NCI-H510A treated with DMSO at 0.1 percent for 48 hours (cell line): ENCODE measurements around the gene RBKS.

Experiments used
- DNase-seq: peaks from one replicate; lab custom pipeline; 2025; lab: John Stamatoyannopoulos, UW

The RBKS gene

DNA sequence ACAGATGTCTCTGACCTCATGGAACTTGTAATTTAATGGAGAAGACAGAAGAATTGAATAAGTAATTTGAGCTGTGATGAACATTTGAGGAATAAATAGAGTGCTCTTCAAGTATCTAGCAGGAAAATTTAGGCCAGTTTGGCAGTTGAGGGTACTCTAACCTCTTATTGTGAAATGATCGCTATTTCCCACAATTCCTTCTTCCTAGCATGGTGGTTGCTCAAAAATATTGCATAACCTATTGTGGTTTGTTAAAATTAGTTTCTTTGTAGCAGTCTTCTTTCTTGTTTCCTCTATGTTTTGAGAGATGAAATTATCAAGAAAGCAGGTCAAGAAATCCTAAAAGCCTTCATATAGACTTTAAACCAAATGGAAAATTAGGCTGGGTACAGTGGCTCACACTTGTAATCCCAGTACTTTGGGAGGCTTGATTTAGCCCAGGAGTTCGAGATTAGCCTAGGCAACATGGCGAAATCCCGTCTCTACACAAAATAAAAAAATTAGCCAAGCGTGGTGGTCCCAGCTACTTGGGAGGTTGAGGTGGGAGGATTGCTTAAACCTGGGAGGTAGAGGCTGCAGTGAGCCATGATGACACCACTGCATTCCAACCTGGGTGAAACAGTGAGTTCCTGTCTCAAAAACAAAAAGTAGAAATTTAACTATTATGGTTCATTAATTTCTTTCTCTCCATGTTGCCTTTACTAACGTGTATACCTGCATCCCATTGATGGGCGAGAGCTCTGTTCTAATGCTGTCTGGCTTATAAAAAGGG, 58.7 kb downstream of the RBKS start:
- DNase-seq = no peak

DNA sequence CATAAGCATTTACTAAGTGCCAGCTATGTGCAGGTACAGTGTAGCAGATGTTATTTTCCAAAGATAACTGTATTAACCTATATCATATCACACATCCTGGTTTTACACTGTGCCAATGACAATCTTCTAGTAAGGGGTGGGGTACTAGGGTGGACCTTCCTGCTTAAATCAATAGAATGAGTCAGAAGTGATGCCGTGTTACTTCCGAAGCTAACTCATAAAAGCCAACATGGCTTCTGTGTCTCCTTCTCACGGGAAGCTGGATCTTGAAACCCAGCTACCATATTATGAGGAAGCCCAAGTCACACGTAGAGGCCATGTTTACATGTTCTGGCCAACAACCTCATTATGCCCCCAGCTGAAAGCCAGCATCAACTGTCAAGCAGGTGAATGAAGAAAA, 59.5 kb downstream of the RBKS start:
- DNase-seq = no peak

- no peak for DNase-seq
Observed at GRCh38 chr2:27829791-27830190, 60.4 kb downstream of the RBKS start.

DNA sequence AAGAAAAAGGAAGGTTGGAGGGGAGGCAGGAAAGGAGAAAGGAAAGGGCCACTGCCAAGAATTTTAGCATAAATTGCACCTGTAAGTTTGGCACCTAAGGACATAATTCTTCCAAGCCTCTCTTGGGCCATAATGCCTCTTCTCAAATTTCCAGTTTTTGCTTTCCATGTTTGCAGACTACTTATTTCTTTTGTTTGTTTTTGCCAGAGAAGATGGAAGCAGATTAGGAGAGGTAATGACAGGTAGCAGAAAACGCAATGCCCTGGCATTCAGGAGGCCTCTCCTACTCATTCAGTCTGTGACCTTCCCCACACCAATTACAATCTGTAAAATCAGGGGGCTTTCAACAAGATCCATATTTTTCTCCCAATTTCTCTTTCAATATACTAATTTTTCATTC, 61.9 kb downstream of the RBKS start:
- DNase-seq = peak; percentile 71

DNA sequence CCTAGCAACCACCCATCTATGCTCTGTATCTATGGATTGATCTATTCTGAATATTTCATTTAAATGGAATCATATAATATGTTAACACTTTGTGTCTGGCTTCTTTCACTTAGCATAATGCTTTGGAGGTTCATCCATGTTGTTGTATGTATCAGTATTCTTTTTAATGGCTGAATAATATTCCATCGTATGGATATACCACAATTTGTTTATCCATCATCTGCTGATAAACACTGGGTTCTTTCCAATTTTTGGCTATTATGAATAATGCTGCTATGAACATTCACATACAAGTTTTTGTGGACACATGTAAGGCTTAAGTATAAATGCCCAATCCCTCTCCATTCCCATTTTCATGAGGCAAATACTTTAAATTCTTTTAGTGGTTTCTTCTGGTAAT, 65.8 kb downstream of the RBKS start:
- DNase-seq = no peak

- no peak for DNase-seq
Observed at GRCh38 chr2:27823569-27823968, 66.6 kb downstream of the RBKS start.

- no peak for DNase-seq
Observed at GRCh38 chr2:27823135-27823534, 67.1 kb downstream of the RBKS start.

- DNase-seq = no peak
Observed at GRCh38 chr2:27822049-27822448, 68.1 kb downstream of the RBKS start.

- DNase-seq = no peak
Observed at GRCh38 chr2:27815860-27816438, 74.2 kb downstream of the RBKS start.

- no peak for DNase-seq
Observed at GRCh38 chr2:27814758-27815157, 75.4 kb downstream of the RBKS start.

GRCh38 chr2:27811768-27812167, 78.4 kb downstream of the RBKS start:
- no peak for DNase-seq

- DNase-seq = no peak
Observed at GRCh38 chr2:27810455-27810854, 79.7 kb downstream of the RBKS start.

GRCh38 chr2:27809761-27810241, 80.4 kb downstream of the RBKS start:
- no peak for DNase-seq

DNA sequence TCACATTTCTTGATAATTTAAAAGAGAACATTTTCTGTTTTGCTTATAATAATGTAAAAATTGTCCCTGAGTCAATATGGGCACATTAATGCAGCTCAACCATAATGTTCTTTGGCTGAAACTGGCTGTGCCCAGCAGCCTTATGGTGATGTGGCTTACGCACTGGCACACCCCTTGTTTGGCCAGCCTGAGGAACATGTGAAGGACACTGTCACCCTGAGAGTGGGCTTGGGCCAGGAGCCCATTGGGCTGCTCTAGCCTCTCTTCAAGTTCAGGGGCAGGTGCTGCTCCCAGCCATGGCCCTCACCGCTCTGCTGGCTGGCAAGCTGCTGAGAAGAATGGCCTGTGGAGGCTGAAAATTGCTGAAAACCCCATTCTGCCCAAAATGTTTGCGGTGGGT, 81.2 kb downstream of the RBKS start:
- no peak for DNase-seq

DNA sequence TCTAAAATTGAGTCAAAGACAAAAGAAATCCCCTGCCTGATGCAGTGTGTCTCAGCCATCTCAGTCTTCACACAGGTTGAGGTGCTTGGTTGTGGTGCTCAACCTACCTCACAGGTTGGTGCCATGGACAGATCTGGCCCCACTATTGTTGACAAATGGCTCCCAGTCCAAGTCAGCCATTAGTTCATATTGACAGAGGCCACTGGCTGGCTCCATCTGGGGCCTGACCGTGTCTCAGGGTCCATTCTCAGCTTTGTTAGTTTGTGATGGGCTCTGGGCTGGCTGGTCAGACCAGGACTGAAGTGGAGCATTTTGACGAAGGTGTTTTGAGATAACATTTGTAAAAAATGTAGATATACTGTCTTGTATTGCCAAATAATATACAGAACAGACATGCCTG, 81.8 kb downstream of the RBKS start:
- DNase-seq = no peak

DNA sequence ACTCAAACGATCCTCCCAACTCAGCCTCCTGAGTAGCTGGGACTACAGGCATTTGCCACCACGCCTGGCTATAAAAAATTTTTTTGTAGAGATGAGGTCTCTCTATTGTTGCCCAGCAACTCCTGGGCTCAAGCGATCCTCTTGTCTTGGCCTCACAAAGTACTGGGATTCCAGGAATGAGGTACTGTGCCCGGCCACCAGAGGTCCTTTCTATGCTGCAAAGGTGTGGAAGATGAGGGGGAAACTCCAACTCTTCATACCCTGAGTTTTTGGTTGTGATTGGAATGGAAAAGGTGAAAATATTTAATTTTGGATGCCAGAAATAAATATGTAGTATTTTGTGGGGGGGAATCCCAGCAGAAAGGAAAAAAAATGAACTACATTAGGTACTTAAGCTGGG, 82.7 kb downstream of the RBKS start:
- peak; percentile 8 for DNase-seq

GRCh38 chr2:27806311-27807059, 83.7 kb downstream of the RBKS start:
- no peak for DNase-seq

DNA sequence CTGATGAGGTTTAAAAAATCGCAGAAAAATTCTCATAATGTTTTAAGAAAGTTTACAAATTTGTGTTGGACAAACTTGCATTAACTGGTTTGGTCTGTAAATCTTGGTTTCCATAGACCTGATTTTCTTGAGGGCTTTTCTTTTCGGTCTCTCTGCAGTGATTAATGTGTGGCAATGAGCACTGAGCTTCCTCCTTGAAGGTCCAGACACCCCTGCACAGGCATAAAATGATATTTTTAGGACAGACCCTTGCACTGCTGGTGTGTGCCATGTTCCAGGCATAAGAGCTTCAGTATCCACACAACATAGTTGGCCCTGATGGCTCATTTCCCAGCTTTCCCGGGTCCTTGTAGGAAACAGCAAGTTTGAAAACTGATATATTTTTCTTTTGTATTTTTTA, 85.0 kb downstream of the RBKS start:
- DNase-seq = no peak

DNA sequence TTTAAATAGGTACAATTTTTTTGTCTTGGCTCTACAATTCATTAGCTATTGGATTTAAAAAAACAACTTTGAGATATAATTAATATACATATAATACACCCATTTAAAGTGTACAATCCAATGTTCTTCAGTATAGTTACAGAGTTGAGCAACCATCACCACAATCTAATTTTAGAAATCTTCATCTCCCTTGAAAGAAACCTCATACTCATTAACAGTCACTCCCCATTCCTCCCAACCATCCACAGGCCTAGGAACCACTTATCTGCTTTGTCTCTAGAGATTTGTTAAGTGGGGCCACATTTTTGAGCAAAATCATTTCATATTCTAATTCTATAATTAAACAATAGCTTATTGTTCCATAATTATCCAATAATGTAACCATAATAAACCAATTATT, 86.0 kb downstream of the RBKS start:
- no peak for DNase-seq

- no peak for DNase-seq
Observed at GRCh38 chr2:27803046-27803445, 87.1 kb downstream of the RBKS start.

GRCh38 chr2:27802547-27802946, 87.6 kb downstream of the RBKS start:
- DNase-seq = no peak

DNA sequence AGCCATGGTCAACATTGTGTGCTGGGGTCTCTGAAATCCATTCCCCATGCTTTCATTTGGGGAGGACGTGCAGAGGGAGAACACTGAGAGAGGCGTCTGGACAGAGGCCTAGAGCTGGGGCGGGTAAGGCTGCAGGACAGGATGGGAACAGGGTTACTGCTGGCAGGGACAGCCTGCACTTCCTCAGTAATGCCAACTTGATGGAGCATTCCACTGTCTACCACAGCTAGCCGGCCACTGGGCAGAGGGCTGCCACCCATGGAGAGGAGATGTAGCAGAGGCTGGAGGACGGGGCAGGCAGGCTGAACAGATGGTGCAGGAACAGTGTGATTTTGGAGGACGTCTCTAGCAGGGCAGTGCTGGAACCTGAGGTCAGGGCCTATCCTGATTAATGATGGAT, 89.3 kb downstream of the RBKS start:
- DNase-seq = no peak

DNA sequence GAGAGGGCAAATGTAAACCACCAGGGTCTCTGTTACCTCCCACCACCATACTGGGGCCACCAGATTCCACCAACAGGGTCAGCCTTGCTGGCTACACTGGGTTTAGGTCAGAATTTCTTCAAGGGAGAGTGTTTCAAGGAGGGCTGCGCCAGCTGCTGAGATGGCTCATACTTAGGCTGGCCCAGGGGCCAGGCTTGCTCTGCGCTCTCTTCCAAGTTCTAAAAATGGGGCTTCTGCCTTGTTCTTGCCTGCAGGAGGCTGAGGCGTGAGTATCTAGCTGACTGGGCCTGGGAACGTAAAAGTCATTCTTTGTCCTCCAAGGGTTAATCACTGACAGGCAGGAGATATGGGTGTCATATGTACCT, 90.6 kb downstream of the RBKS start:
- DNase-seq = no peak
